Activated CD8-positive, alpha-beta memory T cell treated with anti-CD3 and anti-CD28 coated beads, Interleukin-2, amount 50 U/mL, for 24 hours (primary cell): Measurements from ENCODE around the gene MAP10.

Experiments
- DNase-seq: peaks from one replicate; pipeline ENCODE4 v3.0.0-alpha.2; 2020; ENCODE audit errors: extremely low read depth

The MAP10 gene

DNA sequence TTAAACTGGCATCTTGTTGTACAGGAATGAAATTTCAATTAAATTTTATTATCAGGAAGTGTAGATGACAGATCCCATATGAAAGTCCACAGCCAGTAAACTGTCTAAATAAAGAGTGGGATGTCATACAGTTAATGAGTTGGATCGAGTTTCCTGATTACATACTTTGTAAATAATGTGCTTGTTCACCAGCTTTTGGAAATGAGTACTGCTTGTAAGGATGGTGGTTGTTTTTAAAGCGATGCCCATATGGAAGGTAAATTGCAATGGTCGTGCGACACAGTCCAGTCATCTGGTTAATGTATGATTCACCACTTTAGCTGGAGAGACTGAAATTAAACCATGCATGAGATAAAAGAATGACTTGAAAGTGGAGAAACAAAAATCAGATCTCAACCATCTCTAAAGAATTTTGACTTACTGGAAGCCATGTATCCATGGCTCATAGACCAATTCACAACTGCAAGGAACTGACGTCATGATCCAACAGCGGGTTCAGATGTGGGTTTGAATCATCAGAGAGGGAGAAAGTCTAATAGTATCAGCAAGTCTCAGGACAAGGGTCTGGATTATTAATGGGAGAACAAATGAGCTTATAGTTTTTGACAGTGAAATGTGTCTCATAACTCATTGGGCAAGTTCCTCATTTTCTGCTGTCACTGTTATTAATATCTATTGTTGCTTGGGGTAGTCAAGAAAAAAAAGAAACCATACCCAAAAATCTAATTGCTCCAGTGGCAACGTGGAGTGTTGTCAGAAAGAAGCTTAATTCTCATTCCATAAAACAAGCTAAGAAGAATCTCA lies 49.0 kb downstream of the MAP10 start:
- no peak for DNase-seq

DNA sequence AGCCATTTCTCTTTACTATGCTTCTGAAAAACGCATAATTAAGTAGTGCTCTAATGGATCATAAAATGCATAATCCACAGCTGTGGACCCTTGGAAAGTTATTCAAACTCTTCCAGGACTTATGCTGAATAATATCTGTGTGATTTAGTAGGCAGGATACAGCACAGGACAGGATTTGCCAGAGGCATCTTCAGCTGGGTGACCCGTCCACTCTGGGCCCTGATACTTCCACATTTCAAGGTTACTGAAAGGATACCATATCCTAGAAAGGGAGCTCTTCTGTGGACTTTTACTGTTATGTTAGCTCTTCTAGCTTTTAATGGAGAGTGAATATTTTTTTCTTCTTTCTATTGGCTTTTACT lies 49.6 kb downstream of the MAP10 start:
- DNase-seq: no peak

DNA sequence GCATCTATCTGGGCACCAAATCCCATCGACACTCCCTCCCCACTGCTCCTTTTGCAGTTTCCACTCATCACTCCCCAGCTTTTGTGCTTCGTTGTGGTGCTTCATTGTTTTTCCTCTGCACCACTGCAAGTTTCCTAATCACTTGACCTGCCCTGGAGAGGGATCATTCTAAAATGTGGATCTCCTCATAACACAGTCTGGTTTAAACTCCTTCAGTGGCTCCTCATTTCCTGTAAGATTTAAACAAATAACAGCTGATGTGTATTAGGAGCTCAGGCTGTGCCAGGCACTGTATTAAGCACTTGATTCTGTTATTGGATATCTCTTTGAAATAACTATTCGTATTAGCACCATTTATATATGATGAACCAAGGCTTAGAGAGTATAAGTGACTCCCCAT lies 51.3 kb downstream of the MAP10 start:
- no peak for DNase-seq
